ENCODE results near the gene CUX1. TPM values are rescaled to one million over a fixed set of nuclear protein-coding genes. Genes with fewer than 3 reads are reported as not detected.

The CUX1 gene
- total and polyA plus RNA-seq, 4 donors, result 40.5 to 138 (median 69.1) TPM

GRCh38 chr7:102185796-102186195 lies 368.4 kb downstream of the CUX1 start:
- Histone ChIP-seq H3K4me3 (no peak overlapping the region), H3K27ac (ENCODE audit: low read depth in 1 of 2, low read length in 1 of 2) (no peak overlapping the region), H3K9me3 (ENCODE audit: control insufficient read depth in 4 of 4, insufficient read depth in 3 of 4, low read length in 3 of 4) (no peaks in the 10 kb centered on the region), H3K36me3 (ENCODE audit: control insufficient read depth in 4 of 4, insufficient read depth in 4 of 4, low read length in 4 of 4) (peaks cover 7 to 39% (median 17%) of the 10 kb centered on the region in 4 donors), H3K4me1 (ENCODE audit: control insufficient read depth in 5 of 5, insufficient read depth in 5 of 5, low read length in 5 of 5) (no peaks in the 10 kb centered on the region), H3K9ac (ENCODE audit: insufficient read depth in 1 of 2, low read length in 2 of 2) (no peak overlapping the region), H3K27me3 (ENCODE audit: control insufficient read depth in 3 of 3, insufficient read depth in 3 of 3, low read length in 2 of 3) (no peaks in the 10 kb centered on the region)
- ATAC-seq (ENCODE audit: insufficient read depth, low FRiP score) (no peak), DNase-seq (no peak)
- WGBS, 2 donors, result 94 to 97% methylated on average over 16 of the region's 16 CpGs
- no peak for TF ChIP-seq CTCF (IDR thresholded peaks at IDR 0.05; ENCODE audit: control extremely low read depth, extremely low read depth)

GRCh38 chr7:102186306-102186705 lies 368.9 kb downstream of the CUX1 start:
- Histone ChIP-seq H3K27me3 (ENCODE audit: control insufficient read depth in 3 of 3, insufficient read depth in 3 of 3, low read length in 2 of 3) (no peaks in the 10 kb centered on the region), H3K36me3 (ENCODE audit: control insufficient read depth in 4 of 4, insufficient read depth in 4 of 4, low read length in 4 of 4) (peaks cover 7 to 42% (median 16%) of the 10 kb centered on the region in 4 donors), H3K4me1 (ENCODE audit: control insufficient read depth in 5 of 5, insufficient read depth in 5 of 5, low read length in 5 of 5) (no peaks in the 10 kb centered on the region), H3K9me3 (ENCODE audit: control insufficient read depth in 4 of 4, insufficient read depth in 3 of 4, low read length in 3 of 4) (no peaks in the 10 kb centered on the region), H3K27ac (ENCODE audit: low read depth in 1 of 2, low read length in 1 of 2) (no peak overlapping the region), H3K4me3 (no peak overlapping the region), H3K9ac (ENCODE audit: insufficient read depth in 1 of 2, low read length in 2 of 2) (no peak overlapping the region)
- no peak for DNase-seq
- ATAC-seq (ENCODE audit: insufficient read depth, low FRiP score), result no peak
- WGBS, 2 donors, result 93 to 95% methylated on average over 6 of the region's 6 CpGs
- TF ChIP-seq CTCF (IDR thresholded peaks at IDR 0.05; ENCODE audit: control extremely low read depth, extremely low read depth), result no peak

GRCh38 chr7:102188746-102189145 lies 371.3 kb downstream of the CUX1 start:
- TF ChIP-seq CTCF (IDR thresholded peaks at IDR 0.05; ENCODE audit: control extremely low read depth, extremely low read depth), result no peak
- no peaks in the 10 kb centered on the region for H3K9me3 ChIP-seq (ENCODE audit: control insufficient read depth in 4 of 4, insufficient read depth in 3 of 4, low read length in 3 of 4)
- DNase-seq, result peak; percentile 45 to 54 (median 46)
- ATAC-seq (ENCODE audit: insufficient read depth, low FRiP score), result no peak
- H3K9ac ChIP-seq (ENCODE audit: insufficient read depth in 1 of 2, low read length in 2 of 2), result no peak overlapping the region
- H3K4me1 ChIP-seq (ENCODE audit: control insufficient read depth in 5 of 5, insufficient read depth in 5 of 5, low read length in 5 of 5), result no peaks in the 10 kb centered on the region
- peaks cover 8 to 44% (median 20%) of the 10 kb centered on the region in 4 donors for H3K36me3 ChIP-seq (ENCODE audit: control insufficient read depth in 4 of 4, insufficient read depth in 4 of 4, low read length in 4 of 4)
- H3K27ac ChIP-seq (ENCODE audit: low read depth in 1 of 2, low read length in 1 of 2), result no peak overlapping the region
- no peaks in the 10 kb centered on the region for H3K27me3 ChIP-seq (ENCODE audit: control insufficient read depth in 3 of 3, insufficient read depth in 3 of 3, low read length in 2 of 3)
- no peak overlapping the region for H3K4me3 ChIP-seq
- 89 to 93% methylated on average over 7 of the region's 7 CpGs for WGBS, 2 donors

GRCh38 chr7:102189756-102190155 lies 372.3 kb downstream of the CUX1 start:
- H3K4me3 ChIP-seq, result no peak overlapping the region
- TF ChIP-seq CTCF (IDR thresholded peaks at IDR 0.05; ENCODE audit: control extremely low read depth, extremely low read depth), result no peak
- no peak overlapping the region for H3K27ac ChIP-seq (ENCODE audit: low read depth in 1 of 2, low read length in 1 of 2)
- H3K9ac ChIP-seq (ENCODE audit: insufficient read depth in 1 of 2, low read length in 2 of 2), result no peak overlapping the region
- no peak for DNase-seq
- H3K9me3 ChIP-seq (ENCODE audit: control insufficient read depth in 4 of 4, insufficient read depth in 3 of 4, low read length in 3 of 4), result no peaks in the 10 kb centered on the region
- H3K27me3 ChIP-seq (ENCODE audit: control insufficient read depth in 3 of 3, insufficient read depth in 3 of 3, low read length in 2 of 3), result no peaks in the 10 kb centered on the region
- H3K4me1 ChIP-seq (ENCODE audit: control insufficient read depth in 5 of 5, insufficient read depth in 5 of 5, low read length in 5 of 5), result no peaks in the 10 kb centered on the region
- H3K36me3 ChIP-seq (ENCODE audit: control insufficient read depth in 4 of 4, insufficient read depth in 4 of 4, low read length in 4 of 4), result peaks cover 11 to 38% (median 19%) of the 10 kb centered on the region in 4 donors
- ATAC-seq (ENCODE audit: insufficient read depth, low FRiP score), result no peak
- WGBS, 2 donors, result 96 to 98% methylated on average over 7 of the region's 7 CpGs
